SW480 (cell line): ENCODE measurements around the gene KIF14.

Source experiments
- DNase-seq: peaks from one replicate; pipeline ENCODE4 v3.0.0-alpha.2; 2016; ENCODE audit warnings: low spot score

Gene KIF14, protein sequence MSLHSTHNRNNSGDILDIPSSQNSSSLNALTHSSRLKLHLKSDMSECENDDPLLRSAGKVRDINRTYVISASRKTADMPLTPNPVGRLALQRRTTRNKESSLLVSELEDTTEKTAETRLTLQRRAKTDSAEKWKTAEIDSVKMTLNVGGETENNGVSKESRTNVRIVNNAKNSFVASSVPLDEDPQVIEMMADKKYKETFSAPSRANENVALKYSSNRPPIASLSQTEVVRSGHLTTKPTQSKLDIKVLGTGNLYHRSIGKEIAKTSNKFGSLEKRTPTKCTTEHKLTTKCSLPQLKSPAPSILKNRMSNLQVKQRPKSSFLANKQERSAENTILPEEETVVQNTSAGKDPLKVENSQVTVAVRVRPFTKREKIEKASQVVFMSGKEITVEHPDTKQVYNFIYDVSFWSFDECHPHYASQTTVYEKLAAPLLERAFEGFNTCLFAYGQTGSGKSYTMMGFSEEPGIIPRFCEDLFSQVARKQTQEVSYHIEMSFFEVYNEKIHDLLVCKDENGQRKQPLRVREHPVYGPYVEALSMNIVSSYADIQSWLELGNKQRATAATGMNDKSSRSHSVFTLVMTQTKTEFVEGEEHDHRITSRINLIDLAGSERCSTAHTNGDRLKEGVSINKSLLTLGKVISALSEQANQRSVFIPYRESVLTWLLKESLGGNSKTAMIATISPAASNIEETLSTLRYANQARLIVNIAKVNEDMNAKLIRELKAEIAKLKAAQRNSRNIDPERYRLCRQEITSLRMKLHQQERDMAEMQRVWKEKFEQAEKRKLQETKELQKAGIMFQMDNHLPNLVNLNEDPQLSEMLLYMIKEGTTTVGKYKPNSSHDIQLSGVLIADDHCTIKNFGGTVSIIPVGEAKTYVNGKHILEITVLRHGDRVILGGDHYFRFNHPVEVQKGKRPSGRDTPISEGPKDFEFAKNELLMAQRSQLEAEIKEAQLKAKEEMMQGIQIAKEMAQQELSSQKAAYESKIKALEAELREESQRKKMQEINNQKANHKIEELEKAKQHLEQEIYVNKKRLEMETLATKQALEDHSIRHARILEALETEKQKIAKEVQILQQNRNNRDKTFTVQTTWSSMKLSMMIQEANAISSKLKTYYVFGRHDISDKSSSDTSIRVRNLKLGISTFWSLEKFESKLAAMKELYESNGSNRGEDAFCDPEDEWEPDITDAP (N-terminal part only)

DNA sequence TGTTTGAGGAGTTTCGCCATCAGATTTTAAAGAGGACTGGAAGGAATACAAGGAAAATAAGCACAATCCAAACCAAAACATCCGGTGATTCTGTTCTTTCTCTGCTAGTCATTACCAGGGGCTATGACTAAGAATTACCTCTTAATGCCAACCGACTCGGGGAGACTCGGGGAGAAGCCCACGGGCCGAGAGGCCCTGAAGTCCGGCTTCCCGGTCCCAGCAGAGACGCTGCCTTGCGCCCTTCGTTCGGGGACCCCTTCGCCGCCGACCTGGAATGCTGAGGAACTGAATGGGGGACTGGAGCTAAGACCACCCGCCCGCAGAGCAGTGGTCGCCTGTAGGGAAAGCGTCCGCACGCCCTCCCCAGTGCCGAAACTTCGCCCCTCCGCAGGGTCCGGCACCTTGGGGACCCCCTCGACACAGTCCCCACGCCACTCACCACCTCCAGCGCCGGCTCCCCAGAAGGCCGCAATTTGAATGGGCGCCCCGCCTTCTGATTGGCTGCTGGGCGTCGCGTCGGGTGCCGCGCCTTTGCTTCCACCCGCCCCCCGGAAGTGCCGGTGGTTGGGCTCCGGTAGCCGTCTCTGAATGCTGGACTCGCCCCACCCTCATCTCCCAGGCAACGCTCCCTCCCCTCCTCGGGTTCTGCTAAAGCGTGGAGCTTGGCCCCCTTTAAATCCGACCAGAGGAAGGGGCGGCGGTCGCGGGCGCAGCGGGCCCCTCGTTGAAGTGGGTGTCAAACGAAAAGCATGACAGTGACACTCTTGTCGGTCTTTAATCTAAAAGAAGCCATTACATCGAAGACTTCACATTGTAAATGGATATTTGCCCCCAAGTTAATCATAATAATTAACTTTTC, at the start of gene KIF14:
Gene KIF14, minus strand, starts transcription at position 479 of the 859 bp plus-strand sequence. CDS start 2,028 bp downstream, outside the sequence.
- DNase-seq = peak; percentile 90

DNA sequence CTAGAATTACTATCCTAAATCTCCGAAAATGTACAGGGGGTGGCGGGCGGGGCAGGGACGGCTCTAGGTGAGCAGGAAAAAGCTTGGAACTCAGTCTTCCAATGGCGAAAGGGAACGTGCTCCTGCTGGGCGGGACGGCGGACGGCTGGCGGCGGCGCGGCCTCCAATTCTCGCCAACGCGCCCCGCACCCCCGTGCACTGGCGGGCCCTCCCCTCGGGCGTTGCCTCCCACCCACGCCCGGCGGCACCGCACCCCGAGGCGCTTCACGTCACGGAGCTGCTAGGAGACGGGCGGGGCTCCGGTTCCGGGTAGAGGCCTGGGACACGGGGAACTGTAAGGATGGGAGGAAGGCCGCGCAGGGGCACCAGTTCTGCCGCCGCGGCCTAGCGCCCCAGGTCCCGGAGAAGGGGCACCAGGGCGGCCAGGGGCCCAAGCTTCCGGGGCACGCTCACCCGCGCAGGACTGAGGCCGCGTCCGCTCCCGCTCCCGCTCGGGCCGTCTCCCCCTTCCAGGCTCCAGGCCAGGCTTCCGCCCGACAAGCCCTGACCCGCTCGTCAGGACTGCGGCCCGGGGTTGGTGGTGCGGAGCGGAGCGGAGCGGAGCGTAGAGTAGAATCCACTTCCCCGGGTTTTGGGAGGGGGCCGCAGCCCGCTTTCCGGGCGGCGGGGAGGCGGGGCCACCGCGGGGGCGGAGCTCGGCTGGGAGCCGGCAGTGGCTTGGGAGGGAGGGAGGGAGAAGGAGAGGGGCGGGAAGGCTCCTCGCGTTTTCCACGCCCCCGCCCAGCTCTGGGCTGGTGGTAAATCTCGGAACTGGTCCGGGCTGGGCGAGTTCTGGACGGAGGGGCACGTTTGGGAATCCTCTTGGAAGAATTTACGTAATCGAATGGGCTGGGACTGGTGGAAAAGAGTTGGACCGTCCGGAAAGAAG, 49.0 kb upstream of the KIF14 start, which contains the start of gene DDX59:
Gene DDX59, minus strand, starts transcription at position 594 of the 928 bp plus-strand sequence. CDS start 3,167 bp downstream, outside the sequence.
- peak; percentile 96 for DNase-seq

DNA sequence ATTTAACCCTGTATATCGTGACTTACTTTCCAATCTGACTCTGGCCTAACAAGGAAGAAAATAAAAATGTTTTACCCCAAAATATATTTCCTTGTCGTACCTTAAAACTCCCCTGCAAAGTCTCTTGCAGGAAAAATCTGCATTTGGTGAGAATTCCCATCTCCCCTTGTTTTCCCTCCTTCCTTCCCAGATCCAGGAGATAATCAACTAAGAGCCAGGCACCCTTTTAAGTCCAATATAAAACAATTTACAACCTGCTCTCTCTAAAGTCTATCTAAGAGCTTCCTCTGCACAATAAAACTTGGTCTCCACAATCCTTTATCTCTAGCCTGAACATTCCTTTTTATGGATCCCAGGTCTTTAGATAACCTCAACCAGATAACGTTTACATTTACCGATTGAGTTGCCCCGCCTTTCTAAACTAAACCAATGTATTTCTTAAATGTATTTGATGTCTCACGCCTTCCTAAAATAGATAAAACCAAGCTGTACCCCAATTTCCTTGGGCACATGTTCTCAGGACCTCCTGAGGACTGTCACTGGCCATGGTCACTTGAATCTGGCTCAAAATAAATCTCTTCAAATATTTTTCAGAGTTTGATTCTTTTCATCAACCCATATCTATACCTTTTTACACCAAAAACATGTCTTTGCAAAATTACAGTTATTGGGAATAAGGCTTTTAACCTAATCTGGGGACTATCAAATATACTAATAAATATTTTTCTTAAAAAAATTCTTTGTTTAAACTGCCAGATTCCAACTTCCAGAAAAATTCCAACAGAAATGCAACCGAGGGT, 48.2 kb upstream of the KIF14 start:
- peak; percentile 5 for DNase-seq

DNA sequence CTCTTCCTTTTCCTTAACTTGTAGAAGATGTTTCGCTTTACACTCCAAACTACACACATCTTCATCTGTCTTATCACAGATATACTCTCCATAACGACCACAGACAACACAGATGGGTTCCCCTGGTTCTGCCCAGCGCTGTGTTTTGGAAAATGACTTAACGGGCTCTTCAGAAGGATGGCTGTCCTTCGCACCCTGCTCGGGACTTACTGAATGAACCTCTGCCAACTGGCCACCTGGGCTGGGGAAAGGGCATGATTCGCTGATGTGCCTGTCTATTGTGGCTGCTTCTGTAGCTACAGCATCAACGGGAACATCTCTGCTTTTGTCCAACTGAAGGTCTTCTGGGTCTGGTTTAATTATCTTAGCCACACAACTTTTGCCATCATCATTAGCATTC, 45.8 kb upstream of the KIF14 start:
- no peak for DNase-seq

DNA sequence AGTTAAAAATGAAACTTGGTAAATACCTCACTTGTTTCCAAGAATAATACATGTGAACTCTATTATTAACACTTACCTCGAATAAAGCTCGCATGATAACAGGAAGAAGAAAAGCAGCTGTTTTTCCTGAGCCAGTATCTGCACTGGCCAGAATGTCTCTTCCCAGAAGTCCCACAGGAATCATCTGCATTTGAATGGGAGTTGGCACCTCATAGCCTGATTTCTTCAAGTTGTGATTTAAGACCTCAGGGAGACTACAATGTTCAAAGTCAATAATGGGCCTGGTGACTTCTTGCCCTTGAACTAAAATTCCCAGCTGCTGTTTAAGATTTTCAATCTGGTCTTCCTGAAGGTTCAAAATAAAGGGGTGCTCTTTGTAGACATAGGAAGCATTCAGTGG, 45.3 kb upstream of the KIF14 start:
- no peak for DNase-seq

DNA sequence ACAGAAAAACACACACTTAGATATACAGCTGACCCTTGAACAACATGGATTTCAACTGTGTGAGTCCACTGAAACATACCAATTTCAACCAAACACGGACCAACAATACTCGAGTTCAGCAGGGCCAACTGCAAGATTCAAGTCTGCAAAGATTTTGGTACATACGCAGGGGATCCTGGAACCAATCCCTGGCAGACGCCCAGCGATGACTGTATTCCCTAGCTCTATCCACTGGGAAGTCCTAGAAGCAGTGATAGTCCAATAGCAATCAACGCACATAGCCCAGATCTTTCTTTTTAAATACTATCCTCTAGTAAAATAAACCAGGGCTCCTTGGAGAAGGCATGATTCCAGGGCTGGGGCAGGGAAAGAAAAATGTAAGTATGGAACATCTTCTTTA, 40.2 kb upstream of the KIF14 start:
- DNase-seq = no peak

DNA sequence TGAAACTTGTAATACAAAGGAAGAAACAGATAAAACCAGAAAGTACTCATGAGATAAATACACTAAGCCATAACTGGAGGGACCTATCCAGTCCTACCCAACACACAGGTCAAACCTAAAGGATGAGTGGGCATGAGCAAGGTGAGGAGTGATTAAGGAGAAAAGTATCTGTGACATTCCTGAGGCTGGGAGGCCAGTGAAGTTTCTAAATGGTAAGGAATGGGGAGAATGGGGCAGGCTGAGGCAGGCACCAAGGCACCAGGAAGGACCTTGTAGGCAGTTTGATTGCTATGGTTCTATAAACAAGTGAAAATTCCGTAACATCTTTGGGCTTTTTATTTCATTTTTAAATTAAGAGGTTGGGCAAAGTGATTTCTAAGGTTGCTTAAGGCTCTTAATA, 38.7 kb upstream of the KIF14 start:
- DNase-seq = peak; percentile 48

DNA sequence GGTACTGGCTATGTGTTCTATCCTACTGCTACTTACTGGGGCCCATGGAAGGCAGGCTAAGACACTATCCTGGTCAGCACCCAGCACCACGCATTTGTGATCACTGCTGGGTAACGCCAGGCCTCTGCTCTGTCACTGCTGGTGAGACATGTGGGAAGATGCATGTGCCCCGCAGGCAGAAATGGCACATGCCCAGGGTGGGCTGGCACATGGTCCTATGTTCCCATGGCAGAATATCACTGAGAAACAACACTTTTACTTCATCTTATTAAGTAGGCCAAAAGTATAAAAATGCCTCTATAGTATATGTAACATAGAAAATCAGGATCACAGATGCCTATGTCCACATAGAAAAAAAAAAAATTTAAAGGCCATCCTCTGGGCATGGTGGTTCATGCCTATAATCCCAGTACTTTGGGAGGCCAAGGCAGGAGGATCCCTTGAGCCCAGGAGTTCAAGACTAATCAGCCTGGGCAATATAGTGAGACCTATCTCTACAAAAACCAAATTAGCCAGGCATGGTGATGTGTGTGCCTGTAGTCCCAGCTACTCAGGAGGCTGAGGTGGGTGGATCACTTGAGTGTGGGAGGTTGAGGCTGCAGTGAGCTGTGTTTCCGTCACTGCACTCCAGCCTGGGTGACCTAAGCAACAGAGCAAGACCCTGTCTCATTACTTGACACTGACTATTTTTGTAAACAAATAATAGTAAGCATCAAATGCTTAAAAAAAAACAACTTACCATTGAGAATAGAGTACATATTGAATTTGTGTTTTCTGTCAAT, 37.7 kb upstream of the KIF14 start:
- no peak for DNase-seq

DNA sequence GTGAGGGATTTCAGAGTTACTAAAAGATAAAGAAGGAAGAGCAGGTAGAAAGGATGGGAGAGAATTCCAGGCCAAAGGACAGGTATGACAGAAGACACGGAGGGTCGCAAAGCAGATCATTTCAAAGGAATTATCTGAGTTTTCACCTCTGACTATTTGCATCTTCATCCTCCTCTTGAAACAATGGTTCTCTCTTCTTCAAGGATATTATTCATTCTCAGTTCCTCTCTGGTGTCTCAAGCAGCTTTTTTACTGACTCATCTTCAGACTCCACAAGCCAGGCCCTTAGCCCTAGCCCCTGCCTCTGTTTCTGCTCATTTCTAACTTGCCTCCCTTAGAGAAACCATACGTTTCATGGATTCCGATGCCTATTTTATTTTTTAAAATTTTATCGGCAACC, 34.1 kb upstream of the KIF14 start:
- no peak for DNase-seq

DNA sequence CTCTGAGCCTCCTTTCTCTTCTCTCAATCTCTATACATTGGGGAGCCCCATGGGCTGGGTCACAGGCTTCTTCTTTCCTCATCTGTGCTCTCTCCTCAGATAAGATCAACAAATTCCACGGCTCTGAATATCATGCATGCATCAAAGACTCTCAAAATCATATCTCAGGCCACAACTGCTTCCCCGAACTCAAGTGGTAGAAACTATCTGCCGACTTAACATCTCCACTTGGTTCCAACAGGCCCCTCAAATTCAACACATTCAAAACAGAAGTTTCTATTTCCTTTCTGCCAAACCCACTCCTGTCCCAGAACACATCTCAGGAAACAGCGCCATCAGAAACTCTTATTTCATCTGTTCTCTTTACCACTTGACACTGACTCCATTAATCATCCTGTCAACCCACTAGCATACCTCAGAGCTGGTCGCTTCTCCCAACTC, 32.5 kb upstream of the KIF14 start:
- DNase-seq = no peak

DNA sequence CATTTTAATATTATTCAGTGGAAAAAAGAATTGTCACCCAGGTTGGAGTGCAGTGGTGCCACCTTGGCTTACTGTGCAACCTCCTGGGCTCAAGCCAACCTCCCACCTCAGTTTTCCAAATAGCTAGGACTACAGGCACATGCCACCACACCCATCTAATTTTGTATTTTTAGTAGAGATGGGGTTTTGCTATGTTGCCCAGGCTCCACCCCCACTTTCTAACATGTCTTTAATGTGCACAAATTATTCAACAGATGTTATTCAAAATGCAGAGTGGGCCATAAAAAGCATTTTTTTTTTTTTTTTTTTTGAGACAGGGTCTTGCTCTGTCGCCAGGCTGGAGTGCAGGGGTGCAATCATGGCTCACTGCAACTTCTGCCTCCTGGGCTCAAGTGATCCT, 31.8 kb upstream of the KIF14 start:
- no peak for DNase-seq

DNA sequence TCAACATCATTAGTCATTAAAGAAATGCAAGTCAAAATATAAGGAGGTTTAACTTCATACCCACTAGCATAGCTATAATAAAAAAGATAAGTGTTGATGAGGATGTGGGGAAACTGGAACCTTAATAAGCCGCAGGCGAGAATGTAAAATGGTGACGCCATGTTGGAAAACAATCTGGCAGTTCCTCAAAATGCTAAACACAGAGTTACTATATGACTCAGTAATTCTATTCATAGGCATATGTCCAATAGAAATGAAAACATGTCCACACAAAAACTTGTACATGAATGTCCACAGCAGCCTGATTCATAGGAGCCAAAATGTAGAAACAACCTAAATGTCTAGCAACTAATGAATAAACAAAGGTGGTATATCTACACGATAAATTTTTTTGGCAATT, 26.0 kb upstream of the KIF14 start:
- DNase-seq = no peak

DNA sequence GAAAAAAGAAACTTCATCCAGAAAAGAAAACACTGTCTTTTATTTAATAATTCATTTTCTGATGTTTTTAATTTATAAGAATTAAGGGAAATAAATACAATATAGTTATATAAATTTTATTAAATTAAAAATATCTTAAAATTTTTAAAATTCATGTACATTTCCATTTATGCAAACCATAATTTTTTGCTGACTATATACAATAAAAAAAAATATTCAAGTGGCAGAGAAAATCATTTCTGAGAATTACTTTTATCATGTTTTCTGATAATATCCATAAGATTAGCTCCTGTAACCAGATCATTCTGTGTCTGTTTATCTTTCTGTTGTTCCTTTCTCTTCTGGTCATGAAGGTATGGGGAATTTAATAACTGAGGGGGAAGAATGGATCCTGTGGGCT, 23.5 kb upstream of the KIF14 start:
- no peak for DNase-seq

DNA sequence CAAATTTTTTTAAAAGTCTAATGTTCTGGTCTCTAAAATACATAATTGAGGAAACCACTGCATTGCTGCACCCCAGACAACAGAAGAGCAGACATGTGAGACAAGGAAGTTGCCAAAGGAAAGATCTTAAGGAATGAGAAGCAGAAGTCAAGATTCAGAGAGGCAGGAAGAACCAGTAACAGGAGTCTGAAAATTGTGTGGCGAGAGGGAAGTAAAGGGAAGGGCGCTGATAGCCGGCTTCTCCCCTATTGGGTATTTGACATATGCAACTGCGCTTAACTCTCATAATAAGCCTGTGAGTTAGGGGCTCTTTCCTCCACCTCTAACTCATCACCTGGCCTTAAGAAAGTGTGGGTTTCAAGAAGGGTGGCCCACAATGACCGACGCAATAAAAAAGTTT, 21.9 kb upstream of the KIF14 start:
- DNase-seq = no peak

DNA sequence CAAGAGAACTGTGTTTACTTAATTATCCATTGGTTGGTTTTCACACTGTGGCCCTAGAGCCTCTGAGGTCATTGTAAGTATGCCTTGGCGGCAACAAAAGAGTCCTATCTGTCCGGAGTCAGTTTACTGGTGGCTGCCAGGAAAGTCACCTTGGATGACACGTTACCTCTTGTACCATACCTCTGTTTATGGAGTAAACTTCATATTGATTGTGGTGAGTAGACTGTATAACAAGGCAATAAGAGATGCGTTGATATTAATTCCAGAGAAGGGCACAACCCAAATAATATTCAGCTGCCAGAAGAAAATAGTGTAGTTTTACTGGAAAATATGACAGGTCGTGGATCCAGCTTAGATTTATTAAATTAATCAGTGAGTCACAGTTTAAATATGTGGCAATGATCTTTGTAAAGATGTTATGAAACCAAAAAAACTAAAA, 20.4 kb upstream of the KIF14 start:
- DNase-seq = no peak

DNA sequence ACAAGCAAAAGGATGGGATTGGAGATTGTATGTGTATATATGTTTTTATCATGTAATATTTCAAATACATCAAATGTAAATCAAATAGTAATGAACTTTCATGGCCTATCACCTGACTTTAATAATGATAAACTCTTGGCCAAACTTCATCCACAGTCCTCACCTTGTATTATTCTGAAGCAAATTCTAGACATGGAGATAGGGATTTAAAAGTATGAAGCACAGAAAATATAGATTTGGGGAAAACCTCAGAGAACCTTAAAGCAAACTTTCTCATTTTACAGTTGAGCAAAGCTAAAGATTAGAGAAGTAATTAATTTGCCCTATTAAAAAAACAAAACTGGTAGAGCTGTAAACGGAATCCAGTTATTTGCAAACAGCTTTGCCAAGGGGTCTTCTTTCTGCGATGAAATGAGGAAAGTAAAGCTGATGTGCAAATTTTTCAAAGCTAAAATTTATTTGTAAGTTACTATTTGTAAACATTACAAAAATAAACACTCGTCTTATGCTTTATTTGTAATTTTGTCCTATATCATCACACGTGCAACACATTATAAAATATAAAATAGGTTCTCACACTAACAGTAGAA, 19.9 kb upstream of the KIF14 start:
- no peak for DNase-seq

DNA sequence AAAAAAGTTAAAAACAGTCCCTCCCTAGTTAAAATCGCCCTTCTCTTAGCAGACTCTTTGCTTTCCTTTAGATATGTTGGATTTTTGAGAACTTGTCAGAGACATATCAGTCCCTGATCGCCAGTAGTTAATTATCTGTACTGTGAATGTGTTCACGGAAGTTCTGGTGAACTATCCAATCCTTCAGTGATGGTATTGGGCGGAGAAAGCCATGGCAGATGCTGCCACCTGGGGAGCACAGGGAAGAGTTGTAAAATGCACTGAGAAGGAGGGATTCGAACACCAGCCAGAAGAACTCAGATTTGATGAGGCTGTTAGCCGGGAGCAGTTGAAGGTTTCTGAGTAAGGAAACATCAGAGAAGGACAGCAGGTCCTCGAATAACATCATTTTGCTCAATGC, 17.5 kb upstream of the KIF14 start:
- no peak for DNase-seq

DNA sequence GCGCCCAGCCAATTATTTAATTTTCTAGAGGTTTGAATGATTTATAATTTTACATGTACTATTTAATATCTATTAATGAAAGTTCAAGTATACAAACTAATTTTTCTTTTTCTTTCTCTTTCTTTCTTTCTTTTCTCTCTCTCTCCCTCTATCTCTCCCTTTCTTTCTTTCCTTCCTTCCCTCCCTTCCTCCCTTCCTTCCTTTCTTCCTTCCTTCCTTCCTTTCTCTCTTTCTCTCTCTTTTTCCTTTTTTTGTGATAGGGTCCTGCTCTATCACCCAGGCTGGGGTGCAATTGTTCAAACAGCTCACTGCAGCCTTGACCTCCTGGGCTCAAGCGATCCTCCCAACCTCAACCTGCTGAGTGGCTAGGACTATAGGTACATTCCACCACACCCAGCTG, 16.1 kb upstream of the KIF14 start:
- no peak for DNase-seq
